ENCODE data around the gene MCM10. TPM values are rescaled to one million over a fixed set of nuclear protein-coding genes. Genes with fewer than 3 reads are reported as not detected.
"Not testable (repeated sequence)": the region's sequence is repeated elsewhere in the genome, so short reads cannot be mapped to it uniquely, and the experiment has no call there.

MCM10 gene
- total RNA-seq, 1 donor: 7.8 TPM

DNA sequence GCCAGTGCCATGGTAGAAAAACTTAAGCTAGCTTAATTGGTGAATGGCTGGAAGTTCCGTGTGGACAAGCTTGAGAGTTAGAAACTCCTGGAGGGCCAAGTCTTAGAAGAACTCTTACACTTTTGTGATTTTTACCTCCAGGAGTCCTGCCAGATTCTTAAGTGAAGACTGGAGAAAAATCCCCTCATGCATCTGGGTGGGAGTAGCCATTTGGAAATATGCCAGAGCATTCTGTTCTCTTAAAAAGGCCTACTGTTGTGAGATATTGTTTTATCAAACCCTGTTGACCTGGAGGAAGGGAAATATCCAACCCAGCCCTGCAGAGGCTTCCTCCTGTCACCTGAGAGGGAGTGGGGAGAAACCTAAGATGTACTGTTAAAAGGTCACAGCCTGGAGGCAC, 17.6 kb upstream of the MCM10 start:
- no peak for TF ChIP-seq CTCF (IDR thresholded peaks at IDR 0.05; ENCODE audit: insufficient read depth, low read depth, low read length)
- DNase-seq (ENCODE audit: low read depth): no peak
- no peak overlapping the region for H3K4me3 ChIP-seq (ENCODE audit: low read depth, low read length)

DNA sequence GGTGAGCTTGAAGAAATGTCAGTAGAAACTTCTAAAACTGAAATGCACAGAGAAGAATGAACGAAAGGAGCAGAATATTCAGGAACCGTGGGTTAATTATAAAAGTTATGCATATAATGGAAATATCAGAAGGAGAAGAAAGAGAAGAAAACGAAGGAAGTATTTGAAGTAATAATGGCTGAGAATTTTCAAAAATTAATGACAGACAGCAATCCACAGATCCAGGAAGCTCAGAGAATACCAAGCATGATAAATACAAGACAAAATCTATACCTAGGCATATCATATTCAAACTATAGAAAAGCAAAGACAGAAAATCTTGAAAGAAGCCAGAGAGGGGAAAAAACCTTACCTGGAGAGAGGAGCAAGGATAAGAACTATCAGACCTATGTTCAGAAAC, 16.5 kb upstream of the MCM10 start:
- no peak overlapping the region for H3K4me3 ChIP-seq (ENCODE audit: low read depth, low read length)
- DNase-seq (ENCODE audit: low read depth): no peak
- TF ChIP-seq CTCF (IDR thresholded peaks at IDR 0.05; ENCODE audit: insufficient read depth, low read depth, low read length): no peak

DNA sequence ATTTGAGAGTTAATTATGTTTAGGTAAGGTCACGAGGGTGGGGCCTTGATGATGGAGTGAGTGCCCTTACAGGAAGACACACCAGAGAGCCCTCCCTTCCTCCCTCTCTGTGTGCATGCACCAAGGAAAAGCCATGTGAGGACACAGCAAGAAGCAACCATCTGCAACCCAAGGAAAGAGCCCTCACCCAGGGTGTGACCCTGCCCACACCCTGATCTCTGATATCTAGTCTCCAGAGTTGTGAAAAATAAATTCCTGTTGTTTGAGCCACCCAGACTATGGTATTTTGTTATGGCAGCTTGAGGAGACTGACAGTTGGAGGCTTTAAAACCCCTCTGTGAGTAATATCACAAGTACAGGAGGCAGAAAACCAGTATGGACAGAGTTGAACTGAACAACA, 15.0 kb upstream of the MCM10 start:
- TF ChIP-seq CTCF (IDR thresholded peaks at IDR 0.05; ENCODE audit: insufficient read depth, low read depth, low read length): no peak

GRCh38 chr10:13147161-13147560, 14.2 kb upstream of the MCM10 start:
- DNase-seq (ENCODE audit: low read depth): no peak
- H3K4me3 ChIP-seq (ENCODE audit: low read depth, low read length): no peak overlapping the region
- TF ChIP-seq CTCF (IDR thresholded peaks at IDR 0.05; ENCODE audit: insufficient read depth, low read depth, low read length): no peak

More for the DNA sequence above, 15.0 kb upstream of the MCM10 start:
- DNase-seq (ENCODE audit: low read depth): peak; percentile 46
- no peak overlapping the region for H3K4me3 ChIP-seq (ENCODE audit: low read depth, low read length)

DNA sequence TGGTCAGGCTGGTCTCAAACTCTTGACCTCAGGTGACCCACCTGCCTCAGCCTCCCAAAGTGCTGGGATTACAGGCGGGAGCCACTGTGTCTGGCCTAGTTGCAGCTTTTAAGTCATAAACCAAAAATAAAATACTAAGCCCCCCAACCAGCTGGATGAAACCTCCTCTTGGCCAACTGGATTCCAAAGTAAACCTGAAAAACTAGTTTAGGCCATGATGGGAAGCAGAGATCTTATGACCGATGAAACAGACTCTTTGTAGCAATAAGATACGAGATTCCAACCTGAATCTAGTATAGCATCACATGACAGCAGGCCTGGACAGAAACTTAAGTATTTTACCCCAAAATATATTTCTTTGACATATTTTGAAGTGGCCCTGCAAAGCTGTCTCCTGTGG, 9.1 kb upstream of the MCM10 start:
- no peak overlapping the region for H3K4me3 ChIP-seq (ENCODE audit: low read depth, low read length)
- DNase-seq (ENCODE audit: low read depth): no peak
- no peak for TF ChIP-seq CTCF (IDR thresholded peaks at IDR 0.05; ENCODE audit: insufficient read depth, low read depth, low read length)

- not testable (repeated sequence) for DNase-seq (ENCODE audit: low read depth); H3K4me3 ChIP-seq (ENCODE audit: low read depth, low read length)
These were observed 5.5 kb upstream of the MCM10 start for GRCh38 chr10:13155860-13156259.

- H3K4me3 ChIP-seq (ENCODE audit: low read depth, low read length): peak overlapping the region; percentile 47
- no peak for TF ChIP-seq CTCF (IDR thresholded peaks at IDR 0.05; ENCODE audit: insufficient read depth, low read depth, low read length)
These were observed 3.0 kb upstream of the MCM10 start for GRCh38 chr10:13158401-13158800.

More at GRCh38 chr10:13158401-13158800, 3.0 kb upstream of the MCM10 start:
- DNase-seq (ENCODE audit: low read depth): peak; percentile 12

All from fibroblast of villous mesenchyme (primary cell).